Liver (tissue), 9 donors: Measurements from ENCODE around the gene CYBA. TPM values are rescaled to one million over a fixed set of nuclear protein-coding genes. Genes with fewer than 3 reads are reported as not detected.

Experiments used
- DNase-seq: peaks from one replicate; pipeline ENCODE4 v3.0.0-alpha.2; 2017; ENCODE audit warnings: low spot score
- H3K27ac ChIP-seq, 2 donors: one replicate each; pipeline ENCODE4 v1.7.0; 2013; ENCODE audit warnings: inconsistent platforms in 2 of 2, low read length in 2 of 2, control low read depth in 1 of 2, low read depth in 1 of 2, mild to moderate bottlenecking in 1 of 2
- H3K27me3 ChIP-seq, 4 donors: one replicate each; pipeline versions ENCODE4 v1.6.1 to v1.7.0; 2013; ENCODE audit warnings: low read length in 3 of 4, inconsistent platforms in 1 of 4, mild to moderate bottlenecking in 1 of 4, moderate library complexity in 1 of 4; ENCODE audit not compliant: control insufficient read depth in 4 of 4, insufficient read depth in 4 of 4
- H3K36me3 ChIP-seq, 4 donors: one replicate each; pipeline versions ENCODE4 v1.6.1 to v1.7.0; 2013; ENCODE audit warnings: low read length in 3 of 4, mild to moderate bottlenecking in 3 of 4, low read depth in 1 of 4, moderate library complexity in 1 of 4; ENCODE audit not compliant: control insufficient read depth in 4 of 4, insufficient read depth in 3 of 4
- H3K4me1 ChIP-seq, 4 donors: one replicate each; pipeline versions ENCODE4 v1.6.1 to v1.7.0; 2013; ENCODE audit warnings: low read length in 3 of 4, mild to moderate bottlenecking in 3 of 4, moderate library complexity in 1 of 4; ENCODE audit not compliant: control insufficient read depth in 4 of 4, insufficient read depth in 4 of 4
- H3K4me3 ChIP-seq, 3 donors: one replicate each; pipeline versions ENCODE4 v1.6.1 to v1.7.0; 2013; ENCODE audit warnings: low read length in 3 of 3, control low read depth in 1 of 3, low read depth in 1 of 3, mild to moderate bottlenecking in 1 of 3
- H3K9ac ChIP-seq, 2 donors: one replicate each; pipeline ENCODE4 v1.7.0; 2013; ENCODE audit warnings: low read length in 2 of 2, mild to moderate bottlenecking in 2 of 2, moderate library complexity in 2 of 2, control low read depth in 1 of 2, low read depth in 1 of 2
- H3K9me3 ChIP-seq, 4 donors: one replicate each; pipeline versions ENCODE4 v1.6.1 to v1.7.0; 2013; ENCODE audit warnings: low read length in 3 of 4; ENCODE audit not compliant: control insufficient read depth in 4 of 4
- ATF3 ChIP-seq: IDR thresholded peaks from 2 replicates; pipeline ENCODE4 v1.6.1; 2016; ENCODE audit warnings: antibody characterized with exemption
- EGR1 ChIP-seq, 2 donors: IDR thresholded peaks; 2 replicates each; pipeline ENCODE4 v1.6.1; 2016 to 2018; ENCODE audit warnings: antibody characterized with exemption in 2 of 2, low read depth in 2 of 2
- FOXA1 ChIP-seq: IDR thresholded peaks from 2 replicates; pipeline ENCODE4 v1.6.1; 2016; ENCODE audit warnings: antibody characterized with exemption
- FOXA2 ChIP-seq: IDR thresholded peaks from 2 replicates; pipeline ENCODE4 v1.6.1; 2016; ENCODE audit warnings: antibody characterized with exemption
- GABPA ChIP-seq, 2 donors: IDR thresholded peaks in 1 of 2; conservative IDR thresholded peaks in 1 of 2; 2 replicates each; pipeline ENCODE4 v1.6.1; 2016; ENCODE audit warnings: antibody characterized with exemption in 2 of 2, mild to moderate bottlenecking in 1 of 2, moderate library complexity in 1 of 2
- HNF4A ChIP-seq, 2 donors: conservative IDR thresholded peaks; 2 replicates each; pipeline ENCODE4 v1.6.1; 2016; ENCODE audit warnings: antibody characterized with exemption in 2 of 2, mild to moderate bottlenecking in 2 of 2
- HNF4G ChIP-seq: IDR thresholded peaks from 2 replicates; pipeline ENCODE4 v1.6.1; 2016; ENCODE audit warnings: antibody characterized with exemption
- JUND ChIP-seq, 2 donors: IDR thresholded peaks; 2 replicates each; pipeline ENCODE4 v1.6.1; 2016; ENCODE audit warnings: antibody characterized with exemption in 2 of 2
- SP1 ChIP-seq: IDR thresholded peaks from 2 replicates; pipeline ENCODE4 v1.6.1; 2018; ENCODE audit warnings: antibody characterized with exemption, mild to moderate bottlenecking
- TAF1 ChIP-seq: conservative IDR thresholded peaks from 2 replicates; pipeline ENCODE4 v1.6.1; 2016; ENCODE audit warnings: antibody characterized with exemption, mild to moderate bottlenecking
- ZBTB33 ChIP-seq: IDR thresholded peaks from 2 replicates; pipeline ENCODE4 v1.6.1; 2016; ENCODE audit warnings: antibody characterized with exemption
- WGBS: extraction: QIAGEN DNeasy Blood & Tissue Kit; methylation state at CpG from one replicate; pipeline ENCODE4 v1.1.7; 2013; 5-methylcytosine and 5-hydroxymethylcytosine counted together
- polyA plus RNA-seq, 2 donors: library from polyadenylated mRNA; stranded (reverse) in 1 of 2; unstranded in 1 of 2; fragments of 200-250 nt in 1 of 2; fragments of >200 nt in 1 of 2; fragmentation: Nextera tagmentation in 1 of 2; extraction: Ambion mirVana in 1 of 2; gene quantifications; one replicate each; pipeline versions ENCODE4 v1.2.1 to v1.2.3, GENCODE V29; 2013 to 2015
- total RNA-seq, 2 donors: library from RNA; depleted of rRNA; stranded (reverse); fragments of >200 nt; gene quantifications; one replicate each; pipeline ENCODE4 v1.2.3, GENCODE V29; 2014
- donor health status: healthy.
- donor health status: healthy.
- donor health status: healthy.
- donor health status: healthy.
- donor health status: healthy.

CYBA gene
- total and polyA plus RNA-seq, 4 donors = 39.0 to 217 (median 52.6) TPM

GRCh38 chr16:88686439-88687253, 35.8 kb upstream of the CYBA start, which contains the start of gene SNAI3:
SNAI3 (minus strand) TSS chr16:88686507; CDS start chr16:88686406, 101 bp downstream.
- H3K9me3 ChIP-seq = no peaks in the 10 kb centered on the region
- H3K4me1 ChIP-seq = peaks cover 7 to 27% (median 20%) of the 10 kb centered on the region in 4 donors
- peak within 1 kb of the TSS in 1 of 2 donors; percentile 69 for H3K27ac ChIP-seq
- peak; percentile 83 for DNase-seq
- TF ChIP-seq SP1 (peak; percentile 25), ATF3 (no peak), JUND (IDR thresholded peaks at IDR 0.05) (no peak), FOXA1 (no peak), TAF1 (no peak), HNF4G (no peak), GABPA (IDR thresholded peaks at IDR 0.05 in 1 of 2, conservative IDR thresholded peaks at IDR 0.05 in 1 of 2) (no peak), ZBTB33 (no peak)
- peak within 1 kb of the TSS; percentile 33 to 62 (median 60) for H3K4me3 ChIP-seq
- H3K36me3 ChIP-seq = no peaks in the 10 kb centered on the region
- H3K9ac ChIP-seq = no peak within 1 kb of the TSS
- WGBS = 8% methylated on average over 65 of the region's 65 CpGs
- H3K27me3 ChIP-seq = no peaks in the 10 kb centered on the region

GRCh38 chr16:88686062-88686438, 35.2 kb upstream of the CYBA start:
- Histone ChIP-seq H3K36me3 (no peaks in the 10 kb centered on the region), H3K4me3 (peak overlapping the region; percentile 33 to 62 (median 60)), H3K27me3 (no peaks in the 10 kb centered on the region), H3K4me1 (peaks cover 7 to 30% (median 21%) of the 10 kb centered on the region in 4 donors), H3K27ac (peak overlapping the region in 1 of 2 donors; percentile 40), H3K9me3 (no peaks in the 10 kb centered on the region), H3K9ac (no peak overlapping the region)
- DNase-seq = no peak
- no peak for TF ChIP-seq ZBTB33
- no peak for TF ChIP-seq GABPA (IDR thresholded peaks at IDR 0.05 in 1 of 2, conservative IDR thresholded peaks at IDR 0.05 in 1 of 2)
- TF ChIP-seq SP1 = no peak
- no peak for TF ChIP-seq HNF4A (conservative IDR thresholded peaks at IDR 0.05)
- TF ChIP-seq EGR1 (IDR thresholded peaks at IDR 0.05; ENCODE audit: low read depth in 2 of 2) = no peak
- TF ChIP-seq FOXA2 = no peak
- under 1% methylated on average over 25 of the region's 25 CpGs for WGBS
